SK-N-SH (cell line): ENCODE results near the gene TRIM66. TPM values are rescaled to one million over a fixed set of nuclear protein-coding genes. Genes with fewer than 3 reads are reported as not detected.

Experiments
- CTCF ChIA-PET: fragments of 300-600, 350-600 bp; formaldehyde crosslinking; extraction: SDS; loops from one replicate; lab custom pipeline; 2021; lab: Yijun Ruan, JAX
- POLR2A ChIA-PET: fragments of 350-600 bp; sonication (Branson Sonifier 250); formaldehyde crosslinking; extraction: SDS; loops from one replicate; lab custom pipeline; 2020; ENCODE audit warnings: antibody characterized with exemption, inconsistent platforms; lab: Yijun Ruan, JAX
- DNase-seq: peaks from one replicate; pipeline ENCODE4 v3.0.0; 2012
- H2AFZ ChIP-seq: fragments of 200-600 bp; sonication (generic); 2 replicates; pipeline ENCODE4 v1.8.1; 2016; ENCODE audit warnings: antibody characterized with exemption, mild to moderate bottlenecking, low read depth
- H3F3A ChIP-seq: fragments of 200-600 bp; sonication (generic); replicated peaks from 2 replicates; pipeline ENCODE3; 2016; ENCODE audit warnings: antibody characterized with exemption, mild to moderate bottlenecking; ENCODE audit not compliant: insufficient read depth
- H3K27ac ChIP-seq, 2 experiments: fragments of 200-500 bp in 1 of 2; fragments of 200-600 bp in 1 of 2; sonication (Bioruptor generic) in 1 of 2; sonication (generic), shearing (Covaris generic) in 1 of 2; 2 replicates each; pipeline versions ENCODE4 v1.5.1 to v1.6.1; 2014 to 2016; ENCODE audit warnings: low read depth in 2 of 2, inconsistent platforms in 1 of 2, low read length in 1 of 2, mild to moderate bottlenecking in 1 of 2, mixed read lengths in 1 of 2
- H3K27me3 ChIP-seq: fragments of 200-600 bp; sonication (generic), shearing (Covaris generic); 2 replicates; pipeline ENCODE4 v1.6.1; 2016; ENCODE audit warnings: mixed run types; ENCODE audit not compliant: insufficient read depth
- H3K36me3 ChIP-seq, 2 experiments: fragments of 200-500 bp in 1 of 2; fragments of 200-600 bp in 1 of 2; sonication (Bioruptor generic) in 1 of 2; sonication (generic) in 1 of 2; replicated peaks in 1 of 2; 2 replicates each; pipeline versions ENCODE3 to v1.5.1; 2014 to 2016; ENCODE audit warnings: low read length in 1 of 2, mild to moderate bottlenecking in 1 of 2; ENCODE audit not compliant: insufficient read depth in 2 of 2, control insufficient read depth in 1 of 2
- H3K4me1 ChIP-seq, 2 experiments: fragments of 200-500 bp in 1 of 2; fragments of 200-600 bp in 1 of 2; sonication (Bioruptor generic) in 1 of 2; sonication (generic), shearing (Covaris generic) in 1 of 2; 2 replicates each; pipeline versions ENCODE4 v1.5.1 to v1.6.1; 2014 to 2016; ENCODE audit warnings: low read depth in 1 of 2, low read length in 1 of 2, mixed run types in 1 of 2; ENCODE audit not compliant: insufficient read depth in 2 of 2, control insufficient read depth in 1 of 2
- H3K4me2 ChIP-seq: fragments of 200-600 bp; sonication (generic), shearing (Covaris generic); 2 replicates; pipeline ENCODE4 v1.6.1; 2017; ENCODE audit warnings: mixed run types
- H3K4me3 ChIP-seq, 2 experiments: fragments of 200-500 bp in 1 of 2; fragments of 200-600 bp in 1 of 2; sonication (Bioruptor generic) in 1 of 2; sonication (generic), shearing (Covaris generic) in 1 of 2; 2 replicates each; pipeline versions ENCODE4 v1.5.1 to v1.8.1; 2014 to 2016; ENCODE audit warnings: low read depth in 2 of 2, inconsistent platforms in 1 of 2, low read length in 1 of 2, mild to moderate bottlenecking in 1 of 2, mixed read lengths in 1 of 2, moderate library complexity in 1 of 2
- H3K79me2 ChIP-seq: fragments of 200-600 bp; sonication (generic); 2 replicates; pipeline ENCODE4 v1.8.1; 2017; ENCODE audit warnings: mild to moderate bottlenecking; ENCODE audit not compliant: insufficient read depth
- H3K9ac ChIP-seq: fragments of 200-600 bp; sonication (generic); 2 replicates; pipeline ENCODE4 v1.6.1; 2017; ENCODE audit warnings: mixed run types
- H3K9me2 ChIP-seq: fragments of 200-600 bp; sonication (generic); 2 replicates; pipeline ENCODE4 v1.6.1; 2017; ENCODE audit warnings: mixed run types
- H3K9me3 ChIP-seq: fragments of 200-600 bp; sonication (generic); 2 replicates; pipeline ENCODE4 v1.6.1; 2017; ENCODE audit warnings: mixed run types, mild to moderate bottlenecking, moderate library complexity
- H4K20me1 ChIP-seq: fragments of 200-600 bp; sonication (generic); 2 replicates; pipeline ENCODE4 v1.6.1; 2017; ENCODE audit warnings: mild to moderate bottlenecking, mixed run types; ENCODE audit not compliant: insufficient read depth
- ELF1 ChIP-seq: IDR thresholded peaks from 2 replicates; pipeline ENCODE4 v1.4.0; 2012
- EP300 ChIP-seq, 2 experiments: IDR thresholded peaks; 2 replicates each; pipeline versions ENCODE4 v1.4.0 to v1.6.1; 2012; ENCODE audit warnings: borderline replicate concordance in 1 of 2, low read depth in 1 of 2, low read length in 1 of 2
- FOXJ3 ChIP-seq: sonication (generic); formaldehyde crosslinking; IDR thresholded peaks from 2 replicates; pipeline ENCODE4 v1.5.1; 2020; ENCODE audit warnings: mild to moderate bottlenecking, missing genetic modification reagents
- MXI1 ChIP-seq: IDR thresholded peaks from 2 replicates; pipeline ENCODE4 v1.6.1; 2012; ENCODE audit warnings: mild to moderate bottlenecking, low read depth, low read length, improper control_type of control experiment
- NFIC ChIP-seq: IDR thresholded peaks from 2 replicates; pipeline ENCODE4 v1.4.0; 2012; ENCODE audit warnings: borderline replicate concordance
- RAD21 ChIP-seq: IDR thresholded peaks from 2 replicates; pipeline ENCODE4 v1.6.1; 2012; ENCODE audit warnings: mild to moderate bottlenecking, low read length
- RFX5 ChIP-seq: IDR thresholded peaks from 2 replicates; pipeline ENCODE4 v1.6.1; 2012; ENCODE audit warnings: mild to moderate bottlenecking, improper control_type of control experiment, low read length
- SIN3A ChIP-seq: IDR thresholded peaks from 2 replicates; pipeline ENCODE4 v1.6.1; 2012; ENCODE audit warnings: low read depth, mild to moderate bottlenecking, low read length, moderate library complexity, borderline replicate concordance
- TAF1 ChIP-seq: IDR thresholded peaks from 2 replicates; pipeline ENCODE4 v1.6.1; 2012; ENCODE audit warnings: low read depth, mild to moderate bottlenecking, low read length, moderate library complexity, borderline replicate concordance
- TCF12 ChIP-seq: IDR thresholded peaks from 2 replicates; pipeline ENCODE4 v1.4.0; 2012
- WGBS: methylation state at CpG from one replicate; pipeline ENCODE4 v1.1.6; 2017; ENCODE audit warnings: low lambda C conversion rate; 5-methylcytosine and 5-hydroxymethylcytosine counted together
- polyA plus RNA-seq, 3 experiments: library from polyadenylated mRNA; depleted of rRNA; stranded (reverse); fragments of >200 nt; gene quantifications; 2 replicates each; pipeline ENCODE4 v1.2.3, GENCODE V29; 2012
- TF ChIP-seq, protein P1 (sequence below): IDR thresholded peaks from 2 replicates; pipeline ENCODE4 v1.4.0; 2012; ENCODE audit warnings: low read depth
- TF ChIP-seq, protein P2 (sequence below): fragments of 150-350 bp; IDR thresholded peaks from 2 replicates; pipeline ENCODE4 v1.6.1; 2016; ENCODE audit warnings: mild to moderate bottlenecking, low read depth, low read length
- TF ChIP-seq, protein P3 (sequence below): fragments of 200-600 bp; sonication (generic); IDR thresholded peaks from 2 replicates; pipeline ENCODE4 v1.6.1; 2017; ENCODE audit warnings: antibody characterized with exemption, mild to moderate bottlenecking, moderate library complexity
- TF ChIP-seq, protein P4 (sequence below): IDR thresholded peaks from 2 replicates; pipeline ENCODE4 v1.4.0; 2012; ENCODE audit warnings: low read depth, borderline replicate concordance
- TF ChIP-seq, protein P5 (sequence below): IDR thresholded peaks from 2 replicates; pipeline ENCODE4 v1.4.0; 2012; ENCODE audit warnings: low read depth, borderline replicate concordance

Gene TRIM66
- polyA plus RNA-seq, 1 of the 3 experiments (the other 2 are of a cell fraction): 6.4 TPM

DNA sequence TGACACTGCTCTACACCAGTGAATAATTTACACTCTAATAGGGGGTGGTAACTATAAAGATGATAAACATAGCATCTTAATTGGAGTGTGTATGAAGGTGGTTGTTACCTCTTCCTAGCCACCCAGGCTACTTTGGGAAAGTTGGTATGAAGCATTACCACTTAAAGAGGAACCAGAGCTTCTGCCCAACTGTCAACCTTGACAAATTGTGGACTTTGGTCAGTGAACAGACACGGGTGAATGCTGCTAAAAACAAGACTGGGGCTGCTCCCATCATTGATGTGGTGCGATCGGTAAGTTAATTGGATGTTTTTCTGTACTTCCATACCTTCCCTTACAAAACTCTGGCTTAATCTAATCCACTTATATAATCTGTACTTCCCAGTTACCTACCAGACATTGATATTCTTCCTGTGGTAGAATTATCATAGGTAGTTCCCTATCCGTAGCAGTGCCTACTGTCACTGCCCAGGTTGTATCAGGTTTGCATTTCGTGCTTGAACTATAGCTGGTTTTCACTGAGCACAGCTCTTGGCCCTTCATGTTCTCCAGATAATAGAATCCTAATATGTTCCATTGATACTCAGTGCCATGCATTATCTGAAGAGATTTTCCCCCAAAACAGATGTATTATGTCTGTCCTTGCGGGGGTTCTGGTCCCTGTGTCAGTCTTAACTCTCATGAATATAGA lies 2.3 kb upstream of the TRIM66 start:
- Histone ChIP-seq H2AFZ (no peak overlapping the region), H3K27me3 (no peaks in the 10 kb centered on the region), H3K27ac (peak overlapping the region; percentile 48 to 90), H4K20me1 (peaks cover 15% of the 10 kb centered on the region), H3K36me3 (peaks cover 41 to 53% of the 10 kb centered on the region in 2 experiments), H3K79me2 (peaks cover 52% of the 10 kb centered on the region), H3K4me2 (peak overlapping the region; percentile 89), H3F3A (peaks cover 57% of the 10 kb centered on the region), H3K4me3 (peak overlapping the region; percentile 95 to 99; a peak in 3 of 4 replicates), H3K9me3 (no peaks in the 10 kb centered on the region), H3K4me1 (peaks cover 21 to 32% of the 10 kb centered on the region in 2 experiments; a peak in 3 of 4 replicates), H3K9me2 (no peaks in the 10 kb centered on the region), H3K9ac (peak overlapping the region; percentile 100)
- CTCF ChIA-PET: no interaction called here
- POLR2A ChIA-PET: no interaction called here
- no peak for TF ChIP-seq EP300 (IDR thresholded peaks at IDR 0.05; ENCODE audit: borderline replicate concordance in 1 of 2, low read depth in 1 of 2, low read length in 1 of 2)
- TF ChIP-seq, protein P1, sequence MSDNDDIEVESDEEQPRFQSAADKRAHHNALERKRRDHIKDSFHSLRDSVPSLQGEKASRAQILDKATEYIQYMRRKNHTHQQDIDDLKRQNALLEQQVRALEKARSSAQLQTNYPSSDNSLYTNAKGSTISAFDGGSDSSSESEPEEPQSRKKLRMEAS: no peak
- TF ChIP-seq RFX5: no peak
- TF ChIP-seq, protein P2, sequence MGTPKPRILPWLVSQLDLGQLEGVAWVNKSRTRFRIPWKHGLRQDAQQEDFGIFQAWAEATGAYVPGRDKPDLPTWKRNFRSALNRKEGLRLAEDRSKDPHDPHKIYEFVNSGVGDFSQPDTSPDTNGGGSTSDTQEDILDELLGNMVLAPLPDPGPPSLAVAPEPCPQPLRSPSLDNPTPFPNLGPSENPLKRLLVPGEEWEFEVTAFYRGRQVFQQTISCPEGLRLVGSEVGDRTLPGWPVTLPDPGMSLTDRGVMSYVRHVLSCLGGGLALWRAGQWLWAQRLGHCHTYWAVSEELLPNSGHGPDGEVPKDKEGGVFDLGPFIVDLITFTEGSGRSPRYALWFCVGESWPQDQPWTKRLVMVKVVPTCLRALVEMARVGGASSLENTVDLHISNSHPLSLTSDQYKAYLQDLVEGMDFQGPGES: no peak
- TF ChIP-seq RAD21: no peak
- no peak for TF ChIP-seq TCF12
- TF ChIP-seq SIN3A: no peak
- TF ChIP-seq, protein P3, sequence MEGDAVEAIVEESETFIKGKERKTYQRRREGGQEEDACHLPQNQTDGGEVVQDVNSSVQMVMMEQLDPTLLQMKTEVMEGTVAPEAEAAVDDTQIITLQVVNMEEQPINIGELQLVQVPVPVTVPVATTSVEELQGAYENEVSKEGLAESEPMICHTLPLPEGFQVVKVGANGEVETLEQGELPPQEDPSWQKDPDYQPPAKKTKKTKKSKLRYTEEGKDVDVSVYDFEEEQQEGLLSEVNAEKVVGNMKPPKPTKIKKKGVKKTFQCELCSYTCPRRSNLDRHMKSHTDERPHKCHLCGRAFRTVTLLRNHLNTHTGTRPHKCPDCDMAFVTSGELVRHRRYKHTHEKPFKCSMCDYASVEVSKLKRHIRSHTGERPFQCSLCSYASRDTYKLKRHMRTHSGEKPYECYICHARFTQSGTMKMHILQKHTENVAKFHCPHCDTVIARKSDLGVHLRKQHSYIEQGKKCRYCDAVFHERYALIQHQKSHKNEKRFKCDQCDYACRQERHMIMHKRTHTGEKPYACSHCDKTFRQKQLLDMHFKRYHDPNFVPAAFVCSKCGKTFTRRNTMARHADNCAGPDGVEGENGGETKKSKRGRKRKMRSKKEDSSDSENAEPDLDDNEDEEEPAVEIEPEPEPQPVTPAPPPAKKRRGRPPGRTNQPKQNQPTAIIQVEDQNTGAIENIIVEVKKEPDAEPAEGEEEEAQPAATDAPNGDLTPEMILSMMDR: no peak
- TF ChIP-seq, protein P4, sequence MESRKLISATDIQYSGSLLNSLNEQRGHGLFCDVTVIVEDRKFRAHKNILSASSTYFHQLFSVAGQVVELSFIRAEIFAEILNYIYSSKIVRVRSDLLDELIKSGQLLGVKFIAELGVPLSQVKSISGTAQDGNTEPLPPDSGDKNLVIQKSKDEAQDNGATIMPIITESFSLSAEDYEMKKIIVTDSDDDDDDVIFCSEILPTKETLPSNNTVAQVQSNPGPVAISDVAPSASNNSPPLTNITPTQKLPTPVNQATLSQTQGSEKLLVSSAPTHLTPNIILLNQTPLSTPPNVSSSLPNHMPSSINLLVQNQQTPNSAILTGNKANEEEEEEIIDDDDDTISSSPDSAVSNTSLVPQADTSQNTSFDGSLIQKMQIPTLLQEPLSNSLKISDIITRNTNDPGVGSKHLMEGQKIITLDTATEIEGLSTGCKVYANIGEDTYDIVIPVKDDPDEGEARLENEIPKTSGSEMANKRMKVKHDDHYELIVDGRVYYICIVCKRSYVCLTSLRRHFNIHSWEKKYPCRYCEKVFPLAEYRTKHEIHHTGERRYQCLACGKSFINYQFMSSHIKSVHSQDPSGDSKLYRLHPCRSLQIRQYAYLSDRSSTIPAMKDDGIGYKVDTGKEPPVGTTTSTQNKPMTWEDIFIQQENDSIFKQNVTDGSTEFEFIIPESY: no peak
- no peak for TF ChIP-seq ELF1
- no peak for TF ChIP-seq FOXJ3 (CRISPR knock-in tag)
- TF ChIP-seq, protein P5, sequence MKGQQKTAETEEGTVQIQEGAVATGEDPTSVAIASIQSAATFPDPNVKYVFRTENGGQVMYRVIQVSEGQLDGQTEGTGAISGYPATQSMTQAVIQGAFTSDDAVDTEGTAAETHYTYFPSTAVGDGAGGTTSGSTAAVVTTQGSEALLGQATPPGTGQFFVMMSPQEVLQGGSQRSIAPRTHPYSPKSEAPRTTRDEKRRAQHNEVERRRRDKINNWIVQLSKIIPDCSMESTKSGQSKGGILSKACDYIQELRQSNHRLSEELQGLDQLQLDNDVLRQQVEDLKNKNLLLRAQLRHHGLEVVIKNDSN: no peak
- no peak for TF ChIP-seq NFIC
- TF ChIP-seq MXI1: no peak
- no peak for TF ChIP-seq TAF1
- WGBS: 82% methylated on average over 6 of the region's 6 CpGs
- DNase-seq: no peak
